Measurements from ENCODE around the gene JDP2.

The JDP2 gene

GRCh38 chr14:75491376-75491978 is 63.7 kb downstream of the JDP2 start:
- DNase-seq, result no peak

- no peak for DNase-seq
Measured at GRCh38 chr14:75492832-75493591, 65.2 kb downstream of the JDP2 start.

GRCh38 chr14:75493592-75494087 is 65.8 kb downstream of the JDP2 start:
- DNase-seq, result no peak

GRCh38 chr14:75494896-75495295 is 67.1 kb downstream of the JDP2 start:
- DNase-seq, result no peak

GRCh38 chr14:75495399-75495798 is 67.6 kb downstream of the JDP2 start:
- DNase-seq, result no peak

- DNase-seq, result no peak
Measured at GRCh38 chr14:75495882-75496281, 68.1 kb downstream of the JDP2 start.

GRCh38 chr14:75496755-75497154 is 68.9 kb downstream of the JDP2 start:
- no peak for DNase-seq

GRCh38 chr14:75497191-75497590 is 69.4 kb downstream of the JDP2 start:
- no peak for DNase-seq

- no peak for DNase-seq
Measured at GRCh38 chr14:75497701-75498100, 69.9 kb downstream of the JDP2 start.

GRCh38 chr14:75499084-75499875 is 71.5 kb downstream of the JDP2 start:
- no peak for DNase-seq

GRCh38 chr14:75501080-75501479 is 73.3 kb downstream of the JDP2 start:
- no peak for DNase-seq

- DNase-seq, result no peak
Measured at GRCh38 chr14:75504411-75504810, 76.6 kb downstream of the JDP2 start.

GRCh38 chr14:75506930-75507329 is 79.1 kb downstream of the JDP2 start:
- DNase-seq, result no peak

- no peak for DNase-seq
Measured at GRCh38 chr14:75510547-75510946, 82.7 kb downstream of the JDP2 start.

GRCh38 chr14:75511201-75511600 is 83.4 kb downstream of the JDP2 start:
- DNase-seq, result no peak

- no peak for DNase-seq
Measured at GRCh38 chr14:75513911-75514672, 86.3 kb downstream of the JDP2 start.

GRCh38 chr14:75514673-75515628 is 87.1 kb downstream of the JDP2 start:
- no peak for DNase-seq

- no peak for DNase-seq
Measured at GRCh38 chr14:75515629-75515996, 87.8 kb downstream of the JDP2 start.

GRCh38 chr14:75518625-75519024 is 90.8 kb downstream of the JDP2 start:
- no peak for DNase-seq

- DNase-seq, result no peak
Measured at GRCh38 chr14:75519394-75519793, 91.6 kb downstream of the JDP2 start.

- no peak for DNase-seq
Measured at GRCh38 chr14:75519826-75520728, 92.3 kb downstream of the JDP2 start.
